ENCODE data around the gene RNF31. TPM values are rescaled to one million over a fixed set of nuclear protein-coding genes. Genes with fewer than 3 reads are reported as not detected.

RNF31 gene
- polyA plus RNA-seq, 2 of the 4 experiments (the other 2 are of a cell fraction): 5.7 to 20.8 TPM

DNA sequence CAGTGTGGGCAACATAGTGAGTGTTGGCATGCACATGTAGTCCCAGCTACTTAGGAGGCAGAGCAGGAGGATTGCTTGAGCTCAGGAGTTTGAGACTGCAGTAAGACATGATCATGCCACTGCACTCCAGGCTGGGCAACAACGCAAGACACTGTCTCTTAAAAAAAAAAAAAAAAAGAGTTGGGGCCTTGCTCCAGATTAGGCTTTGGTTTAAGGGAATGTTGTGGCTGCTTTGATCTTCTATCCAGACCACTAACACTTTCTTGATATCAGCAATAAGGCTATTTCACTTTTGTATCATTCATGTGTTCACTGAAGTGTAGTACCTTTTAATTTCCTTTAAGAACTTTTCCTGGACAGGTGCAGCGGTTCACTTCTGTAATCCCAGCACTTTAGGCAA is 19.6 kb upstream of the RNF31 start:
- DNase-seq (ENCODE audit: low read depth in 1 of 2, low spot score in 1 of 2) (no peak), ATAC-seq (no peak), FAIRE-seq (no peak)
- Histone ChIP-seq H3K9me3 (no peaks in the 10 kb centered on the region), H3K4me3 (no peak overlapping the region), H3K27ac (no peak overlapping the region), H3K4me1 (no peaks in the 10 kb centered on the region), H3K4me2 (no peak overlapping the region)
- POLR2A ChIA-PET: interaction anchor here (2.2 kb wide), 1 partner anchor 8 kb away, joined by 7 read pairs; the partner anchor contains the start of gene PSME1
- TF ChIP-seq CEBPB (IDR thresholded peaks at IDR 0.05): no peak
- TF ChIP-seq FOXS1 (CRISPR knock-in tag; IDR thresholded peaks at IDR 0.05): no peak
- no peak for TF ChIP-seq PBX3 (IDR thresholded peaks at IDR 0.05)
- TF ChIP-seq HOXB13 (CRISPR knock-in tag; IDR thresholded peaks at IDR 0.05; ENCODE audit: low read depth): no peak
- no peak for TF ChIP-seq CBX2 (IDR thresholded peaks at IDR 0.05; ENCODE audit: borderline replicate concordance, low read depth)
- TF ChIP-seq TFCP2L1 (CRISPR knock-in tag; IDR thresholded peaks at IDR 0.05): no peak
- TF ChIP-seq CHD4 (IDR thresholded peaks at IDR 0.05; ENCODE audit: borderline replicate concordance): no peak
- no peak for TF ChIP-seq TP53 (CRISPR knock-in tag; IDR thresholded peaks at IDR 0.05)
- TF ChIP-seq ZFP36 (IDR thresholded peaks at IDR 0.05; ENCODE audit: borderline replicate concordance, partially characterized antibody): no peak
- TF ChIP-seq HDAC2 (IDR thresholded peaks at IDR 0.05): no peak
- TF ChIP-seq, protein P1, sequence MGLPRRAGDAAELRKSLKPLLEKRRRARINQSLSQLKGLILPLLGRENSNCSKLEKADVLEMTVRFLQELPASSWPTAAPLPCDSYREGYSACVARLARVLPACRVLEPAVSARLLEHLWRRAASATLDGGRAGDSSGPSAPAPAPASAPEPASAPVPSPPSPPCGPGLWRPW (IDR thresholded peaks at IDR 0.05): no peak
- no peak for TF ChIP-seq SREBF2 (IDR thresholded peaks at IDR 0.05)
- TF ChIP-seq NFE2L2 (conservative IDR thresholded peaks at IDR 0.05; ENCODE audit: low read length): no peak
- TF ChIP-seq NPAS2 (CRISPR knock-in tag; IDR thresholded peaks at IDR 0.05; ENCODE audit: borderline replicate concordance): no peak
- no peak for TF ChIP-seq ZNF302 (CRISPR knock-in tag; IDR thresholded peaks at IDR 0.05)
- TF ChIP-seq PHF8 (IDR thresholded peaks at IDR 0.05; ENCODE audit: borderline replicate concordance, low read depth): no peak
- no peak for TF ChIP-seq CHD2 (IDR thresholded peaks at IDR 0.05; ENCODE audit: low read length, partially characterized antibody)
- WGBS (ENCODE audit: missing lambda C conversion rate): 81% methylated on average over 2 of the region's 2 CpGs
- CTCF ChIA-PET: interaction anchor here (1.0 to 4.5 kb wide), 5 partner anchors 10 to 38 kb away, joined by 3 to 22 read pairs (median 4); partner anchors contain the start of genes EMC9 and IRF9

- TF ChIP-seq EP300 (IDR thresholded peaks at IDR 0.05): no peak
- TF ChIP-seq FOSL2 (IDR thresholded peaks at IDR 0.05): no peak
- TF ChIP-seq FOSL2 (CRISPR knock-in tag; IDR thresholded peaks at IDR 0.05): no peak
- TF ChIP-seq RNF2 (IDR thresholded peaks at IDR 0.05; ENCODE audit: borderline replicate concordance, low read depth): no peak
- no peak for TF ChIP-seq HMGXB4 (CRISPR knock-in tag; IDR thresholded peaks at IDR 0.05; ENCODE audit: borderline replicate concordance)
- no peak for TF ChIP-seq POLR2A (IDR thresholded peaks at IDR 0.05; ENCODE audit: low read length)
- Histone ChIP-seq H3K27ac (no peak overlapping the region), H3K4me2 (no peak overlapping the region), H3K4me3 (no peak overlapping the region), H3K9me3 (no peaks in the 10 kb centered on the region), H3K4me1 (no peaks in the 10 kb centered on the region)
- FAIRE-seq: no peak
- no peak for DNase-seq (ENCODE audit: low read depth in 1 of 2, low spot score in 1 of 2)
- ChIA-PET CTCF (interaction anchor here (0.7 to 1.6 kb wide), 5 partner anchors 11 to 39 kb away, joined by 3 read pairs; partner anchors contain the start of genes EMC9 and IRF9), POLR2A (no interaction called here)
- ATAC-seq: no peak
- WGBS (ENCODE audit: missing lambda C conversion rate): 84% methylated on average over 8 of the region's 8 CpGs
Measured at GRCh38 chr14:24129410-24129998, 17.8 kb upstream of the RNF31 start.
